ENCODE measurements around the gene FOXC2.

DNA sequence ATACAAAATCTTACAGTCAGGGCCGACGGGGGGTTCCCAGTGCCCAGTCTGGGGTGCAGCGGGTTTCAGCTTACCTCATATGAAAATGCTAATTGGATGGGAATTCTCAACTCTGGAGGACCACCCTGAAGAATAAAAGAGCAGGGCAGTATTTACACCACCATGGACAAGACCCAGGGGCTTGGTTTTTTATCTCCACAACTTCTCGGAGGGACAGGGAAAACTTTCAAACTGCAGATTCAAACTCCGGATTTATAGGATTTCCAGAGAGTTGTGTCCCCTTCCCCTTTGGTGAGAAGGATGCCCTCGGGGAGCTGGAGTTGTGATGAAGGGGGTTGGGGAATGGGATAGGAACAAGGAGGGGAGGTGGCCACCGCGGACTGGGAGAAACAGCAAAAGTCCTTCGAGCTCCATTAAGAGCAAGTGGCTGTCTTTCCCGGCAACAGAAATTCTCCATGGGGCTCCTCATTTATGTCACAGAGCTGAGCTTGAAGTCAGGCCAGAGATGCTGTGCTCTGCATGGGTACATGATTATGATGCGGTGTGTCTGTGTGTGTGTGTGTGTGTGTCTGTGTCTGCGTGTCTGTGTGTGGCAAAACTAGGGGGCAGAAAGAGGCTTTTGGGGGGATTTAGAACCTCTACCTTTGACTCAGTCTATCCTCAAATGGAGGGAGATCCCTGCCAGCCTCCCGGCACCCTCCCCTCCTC, 27.4 kb downstream of the FOXC2 start:
- TF ChIP-seq POLR2A (IDR thresholded peaks at IDR 0.05; ENCODE audit: low read depth, low read length) (no peak), POLR2AphosphoS5 (IDR thresholded peaks at IDR 0.05; ENCODE audit: low read depth, low read length) (no peak), TAF1 (IDR thresholded peaks at IDR 0.05; ENCODE audit: borderline replicate concordance, low read depth, low read length) (no peak)
